ENCODE results near the gene PRKN. TPM values are rescaled to one million over a fixed set of nuclear protein-coding genes. Genes with fewer than 3 reads are reported as not detected.

PRKN gene
- total RNA-seq, 1 donor from 2014 or later = 25.5 TPM

GRCh38 chr6:162463576-162463975 lies 264.0 kb downstream of the PRKN start:
- no peaks in the 10 kb centered on the region for H3K36me3 ChIP-seq
- H3K27me3 ChIP-seq (ENCODE audit: low read depth) = no peaks in the 10 kb centered on the region
- peaks cover 15% of the 10 kb centered on the region for H3K4me1 ChIP-seq
- H3K4me3 ChIP-seq = no peak overlapping the region
- no peak for DNase-seq
- no peak for TF ChIP-seq CTCF (IDR thresholded peaks at IDR 0.05; ENCODE audit: borderline replicate concordance)
- H3K27ac ChIP-seq (replicated peaks) = no peak overlapping the region
- intact Hi-C loops (cut with micrococcal nuclease) = no loop called here
- H3K9me3 ChIP-seq (replicated peaks) = peaks cover 5% of the 10 kb centered on the region

- no peaks in the 10 kb centered on the region for H3K27me3 ChIP-seq (ENCODE audit: low read depth)
- no peak overlapping the region for H3K27ac ChIP-seq (replicated peaks)
- no peaks in the 10 kb centered on the region for H3K36me3 ChIP-seq
- intact Hi-C loops (cut with micrococcal nuclease) = no loop called here
- H3K4me1 ChIP-seq = peaks cover 1% of the 10 kb centered on the region
- peaks cover 13% of the 10 kb centered on the region for H3K9me3 ChIP-seq (replicated peaks)
- no peak for TF ChIP-seq CTCF (IDR thresholded peaks at IDR 0.05; ENCODE audit: borderline replicate concordance)
- DNase-seq = no peak
- H3K4me3 ChIP-seq = no peak overlapping the region
These were observed 267.6 kb downstream of the PRKN start for GRCh38 chr6:162459985-162460384.

GRCh38 chr6:162450358-162450757 lies 277.2 kb downstream of the PRKN start:
- no peaks in the 10 kb centered on the region for H3K4me1 ChIP-seq
- no peak for DNase-seq

GRCh38 chr6:162448294-162448693 lies 279.3 kb downstream of the PRKN start:
- Histone ChIP-seq H3K27ac (replicated peaks) (no peak overlapping the region), H3K9me3 (replicated peaks) (no peaks in the 10 kb centered on the region), H3K36me3 (no peaks in the 10 kb centered on the region), H3K4me3 (no peak overlapping the region), H3K4me1 (no peaks in the 10 kb centered on the region), H3K27me3 (ENCODE audit: low read depth) (no peaks in the 10 kb centered on the region)
- no peak for DNase-seq
- intact Hi-C loops (cut with micrococcal nuclease) = no loop called here
- TF ChIP-seq CTCF (IDR thresholded peaks at IDR 0.05; ENCODE audit: borderline replicate concordance) = no peak

More at GRCh38 chr6:162450358-162450757, 277.2 kb downstream of the PRKN start:
- no peaks in the 10 kb centered on the region for H3K9me3 ChIP-seq (replicated peaks)
- no peak overlapping the region for H3K27ac ChIP-seq (replicated peaks)
- H3K4me3 ChIP-seq = no peak overlapping the region
- H3K36me3 ChIP-seq = no peaks in the 10 kb centered on the region
- intact Hi-C loops (cut with micrococcal nuclease) = no loop called here
- no peaks in the 10 kb centered on the region for H3K27me3 ChIP-seq (ENCODE audit: low read depth)
- TF ChIP-seq CTCF (IDR thresholded peaks at IDR 0.05; ENCODE audit: borderline replicate concordance) = no peak

- H3K4me3 ChIP-seq = no peak overlapping the region
These were observed 284.5 kb downstream of the PRKN start for GRCh38 chr6:162443101-162443500.

More at GRCh38 chr6:162443101-162443500, 284.5 kb downstream of the PRKN start:
- Histone ChIP-seq H3K27me3 (ENCODE audit: low read depth) (no peaks in the 10 kb centered on the region), H3K36me3 (no peaks in the 10 kb centered on the region), H3K27ac (replicated peaks) (no peak overlapping the region), H3K9me3 (replicated peaks) (peaks cover 13% of the 10 kb centered on the region), H3K4me1 (no peaks in the 10 kb centered on the region)
- TF ChIP-seq CTCF (IDR thresholded peaks at IDR 0.05; ENCODE audit: borderline replicate concordance) = no peak
- intact Hi-C loops (cut with micrococcal nuclease) = no loop called here
- no peak for DNase-seq
